HEK293T (cell line): ENCODE data around the gene TFAM.

Experiments
- ARNT ChIP-seq: fragments of 450-650 bp; IDR thresholded peaks from 2 replicates; pipeline ENCODE4 v1.6.1; 2017; ENCODE audit warnings: mild to moderate bottlenecking
- BHLHE40 ChIP-seq: fragments of 450-650 bp; IDR thresholded peaks from 2 replicates; pipeline ENCODE4 v1.6.1; 2016; ENCODE audit warnings: mild to moderate bottlenecking, moderate library complexity, borderline replicate concordance
- ELF4 ChIP-seq: fragments of 450-650 bp; IDR thresholded peaks from 2 replicates; pipeline ENCODE4 v1.6.1; 2017; ENCODE audit warnings: antibody characterized with exemption
- FOXA1 ChIP-seq: fragments of 450-650 bp; IDR thresholded peaks from 2 replicates; pipeline ENCODE4 v1.6.1; 2016; ENCODE audit warnings: mild to moderate bottlenecking
- FOXM1 ChIP-seq: fragments of 450-650 bp; IDR thresholded peaks from 2 replicates; pipeline ENCODE4 v1.6.1; 2017; ENCODE audit warnings: mild to moderate bottlenecking, borderline replicate concordance
- HDGF ChIP-seq: fragments of 450-650 bp; IDR thresholded peaks from 2 replicates; pipeline ENCODE4 v1.6.1; 2017; ENCODE audit warnings: antibody characterized with exemption, borderline replicate concordance
- L3MBTL2 ChIP-seq: fragments of 450-650 bp; conservative IDR thresholded peaks from 2 replicates; pipeline ENCODE4 v1.6.1; 2016; ENCODE audit warnings: mild to moderate bottlenecking
- NFRKB ChIP-seq: fragments of 450-650 bp; IDR thresholded peaks from 2 replicates; pipeline ENCODE4 v1.6.1; 2016; ENCODE audit warnings: mild to moderate bottlenecking, moderate library complexity
- SP1 ChIP-seq: fragments of 450-650 bp; IDR thresholded peaks from 2 replicates; pipeline ENCODE4 v1.6.1; 2017
- SUZ12 ChIP-seq: fragments of 450-650 bp; IDR thresholded peaks from 2 replicates; pipeline ENCODE4 v1.6.1; 2016; ENCODE audit warnings: mild to moderate bottlenecking
- TARDBP ChIP-seq: fragments of 450-650 bp; IDR thresholded peaks from 2 replicates; pipeline ENCODE4 v1.6.1; 2016
- TF ChIP-seq, protein P1 (sequence below): fragments of 450-650 bp; IDR thresholded peaks from 2 replicates; pipeline ENCODE4 v1.6.1; 2016

DNA sequence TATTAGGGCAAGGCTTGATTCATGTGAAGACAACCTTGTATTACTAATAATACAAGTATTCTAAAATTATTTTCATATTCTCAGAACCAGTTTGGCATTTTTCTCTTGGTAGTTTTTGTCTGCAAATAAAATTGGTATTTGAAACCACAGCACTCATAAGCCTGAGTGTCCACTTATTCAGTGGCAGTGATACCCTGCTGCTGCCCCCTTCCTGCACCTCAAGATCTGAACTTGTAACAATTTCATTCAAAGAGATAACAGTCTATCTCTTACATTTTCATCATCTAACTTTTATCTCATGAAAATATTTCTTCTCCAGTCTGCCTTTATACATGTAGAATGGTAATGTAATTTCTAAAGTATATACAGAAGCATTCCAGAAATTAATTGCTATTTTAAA is 9.3 kb downstream of the TFAM start:
- TF ChIP-seq SP1, result no peak
- no peak for TF ChIP-seq TARDBP
- TF ChIP-seq BHLHE40, result no peak
- TF ChIP-seq ARNT, result no peak
- TF ChIP-seq FOXA1, result no peak
- no peak for TF ChIP-seq L3MBTL2
- TF ChIP-seq SUZ12, result no peak
- no peak for TF ChIP-seq FOXM1
- TF ChIP-seq ELF4, result no peak
- TF ChIP-seq, protein P1, sequence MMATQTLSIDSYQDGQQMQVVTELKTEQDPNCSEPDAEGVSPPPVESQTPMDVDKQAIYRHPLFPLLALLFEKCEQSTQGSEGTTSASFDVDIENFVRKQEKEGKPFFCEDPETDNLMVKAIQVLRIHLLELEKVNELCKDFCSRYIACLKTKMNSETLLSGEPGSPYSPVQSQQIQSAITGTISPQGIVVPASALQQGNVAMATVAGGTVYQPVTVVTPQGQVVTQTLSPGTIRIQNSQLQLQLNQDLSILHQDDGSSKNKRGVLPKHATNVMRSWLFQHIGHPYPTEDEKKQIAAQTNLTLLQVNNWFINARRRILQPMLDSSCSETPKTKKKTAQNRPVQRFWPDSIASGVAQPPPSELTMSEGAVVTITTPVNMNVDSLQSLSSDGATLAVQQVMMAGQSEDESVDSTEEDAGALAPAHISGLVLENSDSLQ, result no peak
- TF ChIP-seq NFRKB, result no peak
- no peak for TF ChIP-seq HDGF
